DMS53 treated with DMSO at 0.1 percent for 48 hours (cell line): ENCODE measurements around the gene GKN2.
"Not testable (repeated sequence)": the region's sequence is repeated elsewhere in the genome, so short reads cannot be mapped to it uniquely, and the experiment has no call there.

Source experiments
- DNase-seq: peaks from one replicate; lab custom pipeline; 2025; ENCODE audit not compliant: unreplicated experiment; lab: John Stamatoyannopoulos, UW

The GKN2 gene

DNA sequence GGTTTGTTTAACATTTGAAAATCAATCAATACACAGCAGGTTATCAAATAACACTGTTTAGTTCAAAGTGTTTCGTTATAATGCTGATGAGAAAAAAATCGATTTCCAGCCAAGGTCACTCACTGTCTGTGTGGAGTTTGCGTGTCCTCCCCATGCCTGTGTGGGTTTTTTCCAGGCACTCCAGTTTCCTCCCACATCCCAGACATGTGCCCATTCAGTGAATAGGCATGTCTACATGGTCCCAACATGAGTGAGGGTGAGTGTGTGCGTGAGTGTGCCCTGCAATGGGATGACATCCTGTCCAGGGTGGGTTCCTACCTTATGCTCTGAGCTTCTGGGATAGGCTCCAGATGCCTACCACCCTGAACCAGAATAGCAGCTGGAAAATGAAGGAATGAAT lies 8.7 kb upstream of the GKN2 start:
- DNase-seq = no peak

DNA sequence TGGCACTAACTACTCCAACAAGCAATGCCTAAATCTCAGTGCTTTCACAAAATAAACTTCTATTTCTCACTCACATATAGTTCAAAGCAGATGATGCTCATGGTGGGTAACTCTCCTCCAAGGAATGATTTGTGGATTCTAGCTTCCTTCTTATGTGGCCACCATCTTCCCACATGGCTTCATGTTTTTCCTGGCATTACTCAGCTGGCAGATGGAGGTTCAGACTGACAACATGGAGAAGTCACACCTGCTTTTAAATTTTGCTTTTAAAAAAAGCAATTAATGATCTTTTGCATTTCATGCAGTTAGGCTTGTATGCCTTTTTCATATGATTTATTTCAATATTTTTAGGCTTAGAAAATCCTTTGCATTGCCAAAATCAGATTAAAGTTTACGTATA lies 6.3 kb upstream of the GKN2 start:
- no peak for DNase-seq

DNA sequence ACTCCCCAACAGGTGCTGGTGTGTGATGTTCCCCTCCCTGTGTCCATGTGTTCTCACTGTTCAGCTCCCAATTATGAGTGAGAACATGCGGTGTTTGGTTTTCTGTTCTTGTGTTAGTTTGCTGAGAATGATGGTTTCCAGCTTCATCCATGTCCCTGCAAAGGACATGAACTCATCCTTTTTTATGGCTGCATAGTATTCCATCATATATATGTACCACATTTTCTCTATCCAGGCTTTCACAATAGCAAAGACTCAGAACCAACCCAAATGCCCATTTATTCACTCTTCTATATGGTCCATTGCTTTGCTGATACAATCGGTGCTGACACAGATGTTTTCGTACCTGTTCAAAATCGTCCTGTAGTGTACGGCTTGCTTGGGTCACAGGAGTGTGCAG lies 2.7 kb upstream of the GKN2 start:
- DNase-seq = not testable (repeated sequence)

DNA sequence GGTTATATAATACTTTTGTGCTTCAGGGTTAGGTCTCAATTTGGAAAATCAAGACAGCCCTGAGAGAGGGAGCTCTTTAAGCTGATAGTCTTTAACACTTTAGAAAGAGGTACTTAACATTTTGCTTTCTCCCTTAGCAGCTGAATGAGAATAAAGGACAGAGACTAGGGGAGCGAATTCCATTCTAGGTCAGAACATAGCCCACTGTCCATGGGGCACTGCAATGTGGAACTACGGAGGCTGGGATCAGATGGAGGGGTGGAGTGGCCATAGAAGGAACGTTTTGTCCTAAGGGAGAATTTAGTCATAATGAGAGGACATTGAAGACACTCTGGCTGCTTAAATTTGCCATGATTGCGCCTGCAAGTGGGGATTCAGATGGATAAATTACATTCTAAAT lies 794 bp downstream of the GKN2 start:
- DNase-seq = no peak

DNA sequence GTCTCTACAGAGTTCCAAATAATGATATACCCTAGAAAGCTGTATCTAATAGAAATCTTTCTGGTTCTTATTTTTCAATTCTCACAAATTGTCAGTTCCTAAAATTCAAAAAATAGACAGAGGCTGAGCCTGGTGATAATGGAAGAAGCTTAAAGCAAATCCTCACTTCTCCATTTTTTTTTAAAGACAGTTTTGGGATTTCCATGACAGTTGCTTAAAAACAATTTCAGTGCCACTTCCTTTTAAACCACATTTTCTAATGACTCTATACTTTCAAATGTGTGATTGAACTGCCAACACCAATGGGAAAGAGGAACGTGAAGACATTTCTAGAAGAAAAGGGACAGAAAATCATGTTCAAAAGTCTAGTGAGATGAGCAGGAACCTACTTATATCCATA lies 4.0 kb downstream of the GKN2 start:
- DNase-seq = no peak

DNA sequence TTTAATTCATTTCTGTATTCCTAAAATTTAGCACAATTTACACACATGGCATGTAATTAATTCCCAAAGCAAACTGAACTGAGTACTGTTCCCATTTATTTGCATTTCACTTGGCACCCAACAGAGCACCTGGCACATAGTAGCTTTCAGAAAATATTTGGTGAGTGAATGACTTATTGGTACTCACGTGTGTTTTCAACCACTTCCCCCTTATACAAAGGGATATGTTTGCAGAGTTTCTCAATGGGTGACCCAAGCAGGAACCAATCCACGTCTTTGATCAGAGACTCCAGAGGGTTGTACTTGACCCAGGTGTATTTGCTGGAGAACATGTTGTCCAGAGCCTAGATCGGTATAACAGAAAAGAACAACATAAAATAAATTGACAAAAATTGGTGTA lies 6.6 kb downstream of the GKN2 start:
- DNase-seq = peak; percentile 88

DNA sequence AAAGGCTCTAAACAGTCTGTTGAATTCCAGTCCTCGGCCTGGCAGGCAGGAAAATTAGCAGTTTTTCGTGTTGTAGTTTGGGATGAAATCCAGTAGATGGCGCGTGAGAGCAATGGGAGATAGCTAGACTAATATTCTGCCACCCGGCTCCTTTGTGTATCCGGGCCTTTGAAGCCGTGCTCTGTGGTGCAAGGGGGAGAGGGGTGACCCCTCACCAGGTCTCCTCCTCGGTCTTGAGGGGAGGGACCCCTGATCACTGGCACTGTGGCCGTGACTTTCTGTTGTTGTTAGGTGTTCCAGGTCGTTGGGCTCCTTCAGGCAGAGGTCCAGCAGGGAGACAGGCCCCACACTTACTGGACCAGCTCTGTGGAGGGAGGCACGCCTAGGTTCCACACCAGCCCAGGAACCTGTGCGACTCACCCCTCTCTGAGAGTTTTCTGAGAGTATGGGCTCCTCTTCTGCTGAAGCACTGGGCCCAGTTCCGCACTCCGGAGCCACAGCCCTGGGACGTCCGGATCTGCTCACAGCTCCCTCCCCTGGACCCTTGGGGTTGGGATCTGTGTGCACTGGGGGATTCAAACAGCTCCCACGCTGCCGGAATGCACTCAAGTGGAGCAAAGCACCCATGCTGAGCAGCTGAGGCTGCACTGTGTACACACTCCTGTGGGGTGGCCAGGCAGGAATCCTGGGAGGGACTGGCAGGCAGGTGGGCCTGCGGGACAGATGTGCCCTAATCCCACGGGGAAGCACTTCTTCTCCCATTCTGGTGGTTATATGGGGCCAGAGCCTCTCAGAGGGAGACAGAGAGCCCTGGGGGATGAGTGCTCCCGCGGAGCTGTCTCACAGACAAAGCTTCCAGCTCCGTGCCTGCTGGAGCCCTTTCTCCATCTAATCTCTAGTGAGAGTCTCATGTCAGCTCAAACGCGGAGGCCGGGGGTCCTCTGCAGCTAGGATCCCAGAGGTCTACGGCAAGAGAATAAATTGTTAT lies 8.8 kb downstream of the GKN2 start:
- peak; percentile 83 for DNase-seq

DNA sequence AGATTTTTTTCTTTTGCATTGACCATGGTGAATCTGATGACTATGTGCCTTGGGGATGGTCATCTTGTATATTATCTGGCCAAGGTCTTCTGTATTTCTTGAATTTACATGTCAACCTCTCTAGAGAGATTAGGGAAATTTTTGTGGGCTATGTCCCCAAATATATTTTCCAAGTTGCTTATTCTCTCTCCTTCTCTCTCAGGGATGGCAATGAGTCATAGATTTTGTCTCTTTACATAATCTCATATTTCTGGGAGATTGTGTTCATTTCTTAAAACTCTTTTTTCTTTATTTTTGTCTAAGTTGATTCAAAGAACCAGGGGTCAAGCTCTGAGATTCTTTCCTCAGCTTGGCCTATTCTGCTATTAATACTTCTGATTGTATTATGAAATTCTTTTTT lies 9.9 kb downstream of the GKN2 start:
- DNase-seq = no peak

DNA sequence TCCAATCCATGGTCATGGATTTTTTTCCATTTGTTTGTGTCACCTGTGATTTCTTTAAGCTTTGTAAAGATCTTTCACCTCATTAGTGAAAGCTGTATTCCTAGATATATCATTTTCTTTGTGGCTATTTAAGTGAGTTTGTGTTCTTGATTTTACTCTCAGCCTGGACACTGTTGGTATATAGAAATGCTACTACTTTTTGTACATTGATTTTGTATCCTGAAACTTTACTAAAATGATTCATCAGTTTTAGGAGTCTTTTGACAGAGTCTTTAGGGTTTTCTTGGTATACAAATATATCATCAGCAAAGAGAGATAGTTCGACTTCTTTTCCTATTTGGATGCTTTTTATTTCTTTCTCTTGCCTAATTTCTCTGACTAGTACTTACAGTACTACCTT lies 12.3 kb downstream of the GKN2 start:
- DNase-seq = no peak

DNA sequence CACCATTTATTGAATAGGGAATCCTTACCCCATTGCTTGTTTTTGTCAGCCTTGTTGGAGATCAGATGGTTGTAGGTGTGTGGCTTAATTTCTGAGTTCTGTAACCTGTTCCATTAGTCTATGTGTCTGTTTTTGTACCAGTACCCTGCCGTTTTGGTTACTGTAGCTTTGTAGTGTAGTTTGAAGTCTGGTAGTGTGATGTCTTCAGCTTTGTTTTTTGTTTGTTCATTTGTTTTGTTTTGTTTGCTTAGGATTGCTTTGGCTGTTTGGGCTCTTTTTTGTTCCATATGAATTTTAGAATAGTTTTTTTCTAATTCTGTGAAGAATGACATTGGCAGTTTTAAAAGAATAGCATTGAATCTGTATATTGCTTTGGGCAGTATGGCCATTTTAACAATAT lies 12.7 kb downstream of the GKN2 start:
- DNase-seq = no peak

DNA sequence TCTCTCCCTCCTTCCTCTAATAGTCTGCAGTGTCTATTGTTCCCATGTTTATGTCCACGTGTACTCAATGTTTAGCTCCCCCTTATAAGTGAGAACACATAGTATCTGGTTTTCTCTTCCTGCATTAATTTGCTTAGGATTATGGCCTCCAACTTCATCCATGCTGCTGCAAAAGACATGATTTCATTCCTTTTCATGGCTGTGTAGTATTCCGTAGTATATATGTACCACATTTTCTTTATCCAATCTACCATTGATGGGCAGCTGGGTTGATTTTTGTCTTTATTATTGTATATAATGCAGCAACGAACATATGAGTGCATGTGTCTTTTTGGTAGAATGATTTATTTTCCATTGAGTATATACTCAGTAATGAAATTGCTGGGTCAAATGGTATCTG lies 13.8 kb downstream of the GKN2 start:
- no peak for DNase-seq

DNA sequence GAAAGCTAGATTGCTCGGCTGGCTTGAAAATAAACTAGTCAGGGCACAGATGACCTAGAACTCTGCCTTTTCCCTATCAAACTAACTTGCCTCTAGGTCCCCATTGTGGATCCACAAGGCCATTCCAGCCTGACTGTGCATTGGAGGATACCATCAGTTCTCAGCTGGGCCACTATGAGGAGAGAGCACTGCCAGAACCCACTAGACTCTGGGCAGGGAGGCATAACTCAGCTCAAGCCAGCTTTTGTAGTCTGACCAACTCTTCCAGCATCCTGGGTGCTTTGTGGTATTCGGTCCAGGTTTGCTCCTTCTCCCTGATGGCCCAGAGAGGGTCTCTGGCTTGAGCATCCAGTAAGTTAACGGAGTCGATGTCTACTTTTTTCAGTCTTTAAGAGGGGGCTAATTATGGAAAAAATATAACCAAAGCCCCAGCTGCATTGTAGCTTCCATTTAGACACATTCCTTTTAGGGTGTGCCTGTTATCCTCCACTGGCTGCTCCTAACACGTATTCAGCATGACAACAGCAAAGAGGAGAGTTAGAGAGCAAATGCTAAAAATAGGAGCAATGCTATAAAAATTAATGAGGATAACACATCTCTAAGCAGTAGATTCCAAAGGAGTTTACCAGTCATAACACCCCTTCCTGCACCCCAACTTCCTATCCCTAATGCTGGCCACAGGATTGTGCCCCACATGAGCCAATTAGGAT lies 15.2 kb downstream of the GKN2 start:
- DNase-seq = no peak

DNA sequence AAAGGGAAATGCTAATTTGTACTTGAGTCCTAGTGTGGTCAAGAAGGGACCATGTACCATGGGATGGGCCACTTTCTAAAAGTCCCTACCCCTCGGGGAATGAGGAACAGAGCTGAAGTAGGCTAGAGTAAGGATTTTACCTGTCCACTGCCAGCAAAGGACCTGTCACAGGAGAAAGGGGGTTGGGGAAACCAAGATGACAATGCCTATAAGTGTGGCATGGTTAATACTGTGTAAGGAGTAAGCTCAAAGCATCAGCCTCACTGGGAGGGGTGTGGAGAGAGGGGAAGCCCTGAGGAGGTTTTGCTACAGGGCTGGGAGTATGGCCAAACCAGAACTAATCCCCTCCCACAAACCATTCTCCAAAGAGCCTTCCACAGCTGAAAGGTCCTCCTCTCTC lies 15.8 kb downstream of the GKN2 start:
- DNase-seq = no peak

DNA sequence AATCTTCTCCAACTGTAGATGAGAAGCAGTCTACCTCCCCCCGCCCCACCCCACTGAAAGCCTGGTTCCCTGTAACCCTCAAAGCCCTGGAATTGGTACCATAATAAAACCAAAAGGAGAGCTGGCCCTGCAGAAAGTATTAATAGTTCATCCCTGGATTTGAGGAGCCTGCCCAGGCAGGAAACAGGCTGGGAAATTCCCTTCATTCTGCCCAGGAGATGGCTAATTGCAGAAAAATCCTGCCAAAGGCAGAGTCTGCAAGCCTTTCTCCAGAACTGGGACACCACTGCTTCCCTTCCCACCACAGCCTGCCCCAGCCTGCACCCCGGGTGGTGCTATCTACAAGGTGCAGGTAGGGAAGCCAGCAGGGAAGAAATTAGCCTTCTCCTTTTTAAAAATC lies 16.3 kb downstream of the GKN2 start:
- no peak for DNase-seq

DNA sequence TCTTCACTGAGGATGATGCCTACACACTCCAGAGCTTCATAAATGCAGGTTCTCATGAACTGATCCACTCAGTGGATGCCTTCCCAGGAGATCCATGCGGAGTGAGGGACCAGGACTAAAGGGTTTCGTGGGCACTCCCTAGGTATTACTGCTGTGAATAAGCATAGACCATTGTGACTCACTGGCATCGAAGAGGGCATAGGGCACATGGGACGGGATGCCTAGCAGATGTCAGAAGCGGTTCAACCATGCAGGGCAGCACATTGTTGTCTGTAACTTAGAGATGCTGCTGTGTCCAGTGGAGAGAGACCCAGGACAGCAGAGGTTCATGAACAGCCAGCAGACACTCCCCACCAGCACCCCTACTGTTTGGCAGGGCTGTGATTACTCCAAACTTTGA lies 17.2 kb downstream of the GKN2 start:
- DNase-seq = no peak

DNA sequence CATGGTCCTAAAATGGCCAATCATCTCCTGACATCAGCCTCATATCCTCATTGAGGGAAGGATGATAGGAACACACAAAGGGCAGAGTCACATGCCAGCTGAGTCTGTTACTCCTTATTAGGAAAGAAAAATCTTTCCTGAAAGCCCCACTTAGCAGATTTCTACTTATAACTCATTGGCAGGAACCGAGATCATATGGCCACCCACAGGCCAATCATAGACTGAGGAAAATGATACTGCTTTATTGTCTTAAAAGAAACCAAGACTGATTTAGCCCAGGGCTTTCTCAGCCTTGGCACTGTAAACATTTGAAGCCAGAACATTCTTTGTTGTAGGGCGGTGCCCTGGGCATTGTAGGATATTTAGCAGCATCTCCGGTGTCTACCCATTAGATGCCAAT lies 18.7 kb downstream of the GKN2 start:
- no peak for DNase-seq

DNA sequence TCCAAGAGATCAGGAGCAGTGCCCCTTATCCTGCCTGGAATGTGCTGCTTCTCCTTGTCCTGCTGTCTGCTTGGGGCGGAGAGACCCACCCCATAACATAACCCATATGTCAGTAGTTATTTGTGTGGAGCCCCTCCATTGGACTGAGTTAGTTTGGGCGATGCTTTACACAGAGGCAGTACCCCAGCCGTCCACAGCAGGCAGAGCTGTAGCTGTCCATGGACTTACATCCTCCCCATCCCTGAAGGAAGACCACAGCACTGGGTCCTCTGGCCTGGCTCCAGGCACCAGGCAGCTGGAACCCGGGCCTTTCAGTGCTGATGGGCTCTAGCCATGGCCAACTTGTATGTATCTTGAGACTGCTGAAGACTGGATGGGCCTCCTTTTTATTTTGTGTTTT lies 20.3 kb downstream of the GKN2 start:
- no peak for DNase-seq

DNA sequence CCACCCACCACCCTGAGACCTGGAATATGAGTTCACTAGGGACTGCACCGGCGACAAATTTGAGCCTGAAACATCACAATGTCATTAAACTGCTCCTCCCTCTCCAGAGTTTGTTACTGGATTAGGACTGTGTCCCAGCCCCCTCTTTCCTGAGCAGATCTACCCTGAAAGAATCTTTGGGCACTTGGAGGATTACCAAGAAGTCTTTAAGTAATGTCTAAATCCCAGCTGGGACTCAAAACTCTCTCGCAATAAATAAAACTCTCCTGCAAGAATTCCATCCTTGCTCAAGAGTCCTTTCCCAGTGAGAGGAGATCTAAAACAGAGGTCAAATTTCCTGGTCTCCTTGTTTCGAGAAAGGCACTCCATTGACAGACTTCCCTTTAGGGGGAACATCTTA lies 20.9 kb downstream of the GKN2 start:
- no peak for DNase-seq

DNA sequence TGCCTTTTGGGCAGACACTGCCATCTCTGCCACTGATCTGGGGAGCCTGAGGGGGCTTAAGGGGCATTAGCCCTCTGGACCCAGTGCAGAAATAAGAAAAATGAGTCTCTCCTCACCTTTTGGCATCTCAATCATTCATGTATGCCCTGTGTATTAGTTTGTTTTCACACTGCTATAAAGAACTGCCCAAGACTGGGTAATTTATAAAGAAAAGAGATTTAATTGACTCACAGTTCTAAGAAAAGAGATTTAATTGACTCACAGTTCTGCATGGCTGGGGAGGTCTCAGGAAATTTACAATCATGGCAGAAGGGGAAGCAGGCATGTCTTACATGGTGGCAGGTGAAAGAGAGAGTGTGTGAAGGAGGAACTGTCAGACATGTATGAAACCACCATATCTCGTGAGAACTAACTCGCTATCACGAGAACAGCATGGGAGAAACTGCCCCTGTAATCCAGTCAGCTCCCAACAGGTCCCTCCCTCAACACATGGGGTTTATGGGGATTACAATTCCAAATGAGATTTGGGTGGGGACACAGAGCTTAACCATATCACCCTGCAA lies 21.5 kb downstream of the GKN2 start:
- DNase-seq = no peak

DNA sequence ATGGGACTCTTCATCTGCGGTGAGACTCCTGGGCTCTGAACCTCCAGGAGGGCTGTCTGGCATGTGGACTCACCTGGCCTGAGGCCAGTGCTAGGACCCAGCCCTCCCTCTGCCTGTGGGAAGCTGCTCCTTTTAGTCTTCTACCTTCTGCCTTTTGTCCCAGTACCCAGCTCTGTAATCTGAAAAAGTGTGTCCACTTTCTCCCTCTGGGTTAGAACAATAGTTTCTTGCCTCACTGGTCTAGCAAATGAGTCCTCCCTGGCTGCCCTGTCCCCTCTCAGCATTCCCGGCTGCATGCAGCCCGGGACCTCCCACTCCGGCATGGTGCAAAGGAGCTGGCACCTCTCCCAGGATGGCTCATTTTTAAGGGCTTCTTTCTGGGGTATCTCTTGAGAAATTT lies 25.9 kb downstream of the GKN2 start:
- DNase-seq = no peak

DNA sequence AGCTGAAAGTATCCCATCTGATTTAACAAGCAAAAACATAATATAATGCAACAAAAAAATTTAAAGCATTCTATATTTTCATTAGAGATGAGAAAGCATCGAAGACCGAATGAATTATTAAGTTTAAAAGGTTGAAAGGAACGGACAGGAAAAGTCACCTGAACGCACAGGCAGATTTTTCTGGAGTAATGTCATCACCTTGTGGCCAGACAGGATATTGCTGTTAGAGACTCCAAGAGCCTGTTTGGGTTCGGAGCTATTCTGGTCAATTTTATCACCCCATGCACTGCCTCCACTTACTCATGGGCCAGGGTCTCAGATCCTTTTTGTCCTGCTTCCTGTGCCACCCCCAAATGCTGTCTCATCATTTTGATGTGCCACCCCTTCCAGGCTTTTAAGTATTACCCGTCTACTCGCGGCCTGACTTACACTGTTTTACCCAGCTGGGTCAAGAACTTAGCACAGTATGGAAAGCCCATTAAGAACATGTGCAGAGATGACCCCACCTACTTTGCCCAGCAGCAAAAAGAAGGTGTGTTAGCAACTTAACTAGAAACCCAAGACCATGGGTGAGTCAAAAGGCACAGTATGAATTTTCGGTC lies 27.3 kb downstream of the GKN2 start:
- peak; percentile 47 for DNase-seq

DNA sequence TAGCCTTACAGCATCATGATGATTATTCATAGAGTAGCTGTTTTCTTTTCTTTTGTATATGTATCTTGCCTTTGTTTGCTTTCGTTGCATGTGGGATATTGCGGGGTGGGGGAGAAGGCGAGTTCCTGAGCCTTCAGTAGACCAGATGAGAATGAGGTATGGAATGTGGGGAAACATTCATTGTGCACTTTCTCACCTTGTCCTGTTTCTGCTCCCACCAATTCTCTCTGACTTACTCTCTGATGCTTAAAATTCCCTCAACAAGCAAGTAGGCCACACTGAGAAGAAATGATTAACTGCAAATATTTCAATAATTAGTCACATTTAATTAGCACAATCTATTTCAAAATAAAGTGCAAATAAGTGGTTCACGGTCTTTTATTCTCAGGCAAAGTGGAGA lies 31.0 kb downstream of the GKN2 start:
- no peak for DNase-seq
